NCI-H345 (cell line): ENCODE results near the gene PRSS27.
A peak's percentile ranks its signal among the peaks of the same experiment; 100 is the strongest.
"Not testable (repeated sequence)": the region's sequence is repeated elsewhere in the genome, so short reads cannot be mapped to it uniquely, and the experiment has no call there.

Experiments used
- DNase-seq: peaks from one replicate; lab custom pipeline; 2025; lab: John Stamatoyannopoulos, UW

PRSS27 gene

DNA sequence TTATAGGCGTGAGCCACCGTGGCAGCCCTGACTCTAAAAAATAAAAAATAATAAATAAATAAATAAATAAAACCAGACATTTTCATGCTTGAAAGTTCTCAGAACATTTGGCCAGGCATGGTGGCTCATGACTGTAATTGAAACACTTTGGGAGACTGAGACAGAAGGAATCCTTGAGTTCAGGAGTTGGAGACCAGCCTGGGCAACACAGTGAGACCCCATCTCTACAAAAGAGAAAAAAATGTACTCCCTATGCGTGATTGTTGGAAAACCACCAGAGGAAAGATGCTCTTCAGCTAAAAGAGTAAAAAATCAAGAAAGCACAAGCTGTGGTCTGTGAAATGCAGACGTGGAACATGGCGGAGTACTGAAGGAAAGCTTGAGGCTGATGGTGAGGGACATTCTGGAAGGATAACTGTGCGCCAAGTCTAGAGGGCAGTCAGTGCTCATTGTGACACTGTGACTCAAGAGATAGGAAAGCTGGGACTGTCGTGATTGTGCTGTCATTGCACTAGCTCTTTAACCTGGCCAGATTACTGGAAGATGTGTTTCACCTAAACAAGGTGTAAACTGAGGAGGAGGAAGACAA, 4.2 kb upstream of the PRSS27 start:
- DNase-seq, result no peak

DNA sequence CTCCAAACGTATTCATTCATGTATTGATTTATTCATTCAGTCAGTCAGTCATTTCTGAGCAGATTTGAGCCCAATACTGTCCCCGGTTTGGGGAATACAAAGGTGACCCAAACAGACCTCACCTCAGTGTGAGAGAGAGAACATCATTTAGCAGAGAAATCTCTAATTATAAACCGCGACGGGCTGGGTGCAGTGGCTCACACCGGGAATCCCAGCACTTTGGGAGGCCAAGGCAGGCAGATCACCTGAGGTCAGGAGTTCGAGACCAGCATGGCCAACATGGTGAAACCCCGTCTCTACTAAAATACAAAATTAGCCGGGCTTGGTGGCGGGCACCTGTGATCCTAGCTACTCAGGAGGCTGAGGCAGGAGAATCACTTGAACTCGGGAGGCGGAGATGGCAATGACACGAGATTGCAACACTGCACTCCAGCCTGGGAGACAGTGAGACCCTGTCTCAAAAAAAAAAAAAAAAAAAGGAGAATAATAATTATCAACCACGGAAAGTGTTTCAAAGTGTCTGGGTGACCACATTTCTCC, 1.7 kb upstream of the PRSS27 start:
- DNase-seq, result not testable (repeated sequence)

DNA sequence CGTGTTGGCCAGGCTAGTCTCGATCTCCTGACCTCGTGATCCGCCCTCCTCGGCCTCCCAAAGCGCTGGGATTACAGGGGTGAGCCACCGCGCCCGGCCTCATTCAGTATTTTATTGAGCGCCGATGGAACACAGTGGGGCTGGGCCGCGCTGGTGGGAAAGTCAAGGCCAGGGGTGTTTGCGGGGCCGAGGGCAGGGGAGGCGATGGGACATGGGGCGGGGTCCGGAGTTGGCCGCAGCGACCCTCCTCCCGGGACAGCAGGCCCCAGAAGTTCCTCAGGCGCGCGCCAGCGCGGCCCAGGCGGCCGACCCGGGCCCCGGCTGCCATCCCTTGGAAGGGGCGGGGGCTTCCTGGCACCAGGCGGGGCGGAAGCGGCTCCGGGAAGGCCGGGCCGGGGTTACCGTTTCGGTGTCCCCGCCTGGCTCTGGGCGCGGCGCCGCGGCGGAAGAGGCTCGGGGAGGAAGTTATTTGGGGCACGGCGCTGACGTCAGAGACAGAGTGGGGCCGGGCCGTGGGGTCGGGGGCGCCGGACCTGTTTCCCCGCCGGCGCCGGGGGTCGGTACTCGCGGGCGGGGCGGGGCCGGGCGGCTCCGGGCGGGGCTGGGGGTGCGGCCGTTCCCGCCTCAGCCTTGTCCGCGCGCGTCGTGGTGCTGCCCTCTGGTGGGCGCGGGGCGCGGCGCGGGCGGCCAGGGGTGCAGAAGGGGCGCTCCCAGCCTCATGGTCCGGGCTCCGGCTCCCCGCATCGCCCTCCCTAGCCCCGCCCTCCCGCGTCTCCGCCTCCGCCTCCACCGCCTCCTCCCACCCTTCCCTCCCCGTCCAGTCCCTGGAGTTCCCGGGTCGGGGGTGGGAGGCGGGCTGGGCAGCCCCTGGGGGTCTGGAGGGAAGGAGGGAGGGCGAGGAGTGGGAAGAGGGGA, 952 bp upstream of the PRSS27 start:
- DNase-seq, result peak; percentile 92

DNA sequence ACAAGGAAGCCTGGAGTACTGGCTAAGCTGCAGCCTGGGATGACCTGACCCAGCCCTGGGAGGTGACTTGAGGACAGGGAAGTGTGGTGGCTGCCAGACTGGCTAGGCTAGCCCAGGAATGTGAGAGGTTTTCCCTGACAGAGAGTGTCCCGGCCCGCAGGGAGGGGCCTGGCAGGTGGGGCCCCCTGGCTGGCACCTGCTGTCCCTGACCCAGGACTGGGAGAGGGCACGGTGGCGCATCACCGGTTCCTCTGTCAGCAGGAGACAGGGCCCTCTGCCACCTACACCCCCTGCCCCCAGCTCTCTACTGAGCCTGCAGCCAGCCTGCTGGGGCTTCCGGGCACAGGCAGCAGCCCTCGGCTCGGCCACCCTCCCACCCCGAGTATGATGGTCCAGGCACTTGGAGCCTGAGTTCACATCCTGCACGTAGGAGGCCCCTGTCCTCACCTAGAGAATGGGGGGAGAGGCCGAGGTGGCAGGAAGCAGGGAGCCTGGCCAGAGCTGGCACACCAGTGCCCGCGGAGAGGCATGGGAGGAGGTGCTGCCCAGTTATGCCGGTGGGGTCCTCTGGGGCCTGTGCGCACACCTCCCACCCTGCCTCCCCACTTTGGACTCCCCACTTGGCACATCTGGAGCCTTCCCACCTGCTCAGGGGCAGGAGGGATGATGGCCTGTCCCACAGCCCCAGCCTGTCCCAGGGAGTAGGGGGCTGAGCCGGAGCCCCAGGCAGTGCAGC, 528 bp downstream of the PRSS27 start:
- DNase-seq, result no peak

DNA sequence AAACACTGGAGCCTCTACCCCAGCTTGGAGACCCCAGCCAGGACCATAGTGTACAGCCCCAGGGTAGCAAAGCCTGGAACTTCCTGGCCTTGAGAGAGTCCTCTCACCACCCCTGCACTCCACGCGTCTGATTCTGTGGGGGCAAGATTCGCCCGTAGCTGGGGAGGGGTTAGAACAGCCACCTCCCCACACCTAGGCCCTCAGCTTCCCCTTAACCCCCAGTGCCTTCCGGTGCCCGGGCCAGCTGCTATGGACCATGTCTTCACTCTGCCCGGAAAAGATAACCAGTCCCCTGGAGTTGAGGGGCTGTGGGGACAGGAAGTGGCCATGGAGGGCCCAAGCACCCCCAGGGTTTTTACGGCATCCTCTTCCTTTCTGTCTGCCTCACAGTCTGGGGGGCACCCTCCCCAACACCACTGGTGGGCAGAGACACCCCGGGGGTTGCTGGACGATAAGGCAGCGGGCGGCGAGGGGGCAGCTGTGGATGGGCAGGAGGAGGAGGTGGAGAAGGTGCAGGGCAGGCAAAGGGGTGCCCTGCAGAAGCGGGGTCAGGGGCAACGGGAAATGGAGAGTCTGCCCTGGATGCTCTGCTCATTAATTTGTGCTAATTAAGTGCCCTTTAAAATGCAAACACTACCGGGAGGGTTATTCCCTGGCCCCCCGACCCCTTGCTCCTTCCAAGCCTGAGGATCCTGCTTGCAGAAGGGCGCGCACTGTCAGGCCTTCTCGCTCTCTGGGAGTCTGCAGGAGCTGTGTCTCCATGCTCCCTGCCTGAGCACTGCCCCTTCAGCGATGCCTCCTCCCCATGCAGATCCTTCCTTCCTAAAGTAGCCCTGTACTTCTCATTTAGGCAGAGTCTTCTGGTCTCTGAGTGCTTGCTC, 2.4 kb downstream of the PRSS27 start:
- no peak for DNase-seq

DNA sequence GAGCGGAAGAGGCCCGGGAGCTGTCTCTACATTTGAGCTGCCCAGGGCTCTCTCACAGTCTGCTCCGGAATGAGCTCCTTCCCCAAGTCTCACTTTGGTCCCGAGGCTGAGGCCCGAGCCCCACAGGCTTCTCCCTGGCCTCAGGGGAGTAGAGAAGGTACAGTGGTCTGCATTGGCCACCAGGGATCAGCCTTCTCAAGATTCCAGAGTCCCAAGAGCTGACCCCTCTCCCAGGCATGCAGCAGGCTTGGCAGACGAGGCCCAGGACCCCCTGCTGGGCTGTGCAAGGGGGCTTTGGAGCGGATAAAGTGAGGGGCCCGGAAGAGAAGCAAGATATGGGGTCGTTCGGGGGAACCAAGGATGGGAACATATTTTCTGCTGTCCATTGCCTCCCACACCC, 3.1 kb downstream of the PRSS27 start:
- DNase-seq, result no peak

DNA sequence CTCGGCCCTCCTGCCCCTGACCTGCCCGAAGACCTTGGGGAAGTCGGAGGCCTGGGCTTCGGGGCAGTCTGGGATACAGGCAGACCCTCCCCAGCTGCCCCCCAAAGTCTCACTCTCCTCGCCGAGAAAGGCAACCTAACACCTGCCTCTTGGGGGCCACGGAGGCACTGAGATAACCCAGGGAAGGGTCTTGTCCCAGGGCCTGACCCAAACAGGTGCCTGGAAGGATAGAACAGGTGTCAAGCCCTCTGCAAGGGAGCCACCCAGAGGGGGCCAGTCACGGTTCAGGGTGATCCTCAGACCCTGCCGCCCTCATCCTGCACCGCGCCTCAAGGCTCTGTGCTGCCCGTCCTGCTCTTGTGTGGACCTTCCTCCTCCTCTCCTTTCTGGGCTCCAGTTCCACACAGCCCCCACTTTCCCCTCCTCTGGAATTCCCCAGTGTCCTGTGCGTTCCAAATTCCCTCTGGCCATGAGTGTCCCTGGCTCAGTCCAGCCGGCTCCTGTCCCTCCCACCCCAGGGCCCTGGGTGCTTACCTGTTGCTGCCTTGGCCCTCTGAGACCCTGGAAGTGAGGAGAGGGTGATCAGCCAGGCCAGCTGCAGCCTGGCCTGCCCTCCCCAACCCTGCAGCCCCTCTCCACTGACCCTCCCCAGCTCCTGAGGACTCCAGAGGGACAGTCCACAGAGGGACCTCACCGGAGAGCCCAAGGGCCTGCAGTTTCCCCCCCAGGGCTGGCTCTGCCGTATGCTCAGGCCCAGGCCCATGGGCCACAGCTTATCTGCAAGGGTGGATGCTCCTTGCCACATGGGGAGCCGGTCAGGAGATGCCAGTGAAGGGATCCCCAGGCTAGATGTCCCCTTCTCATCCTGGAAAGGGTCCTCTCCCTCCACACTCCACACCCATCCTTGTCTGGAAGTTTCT, 3.8 kb downstream of the PRSS27 start:
- DNase-seq, result no peak

DNA sequence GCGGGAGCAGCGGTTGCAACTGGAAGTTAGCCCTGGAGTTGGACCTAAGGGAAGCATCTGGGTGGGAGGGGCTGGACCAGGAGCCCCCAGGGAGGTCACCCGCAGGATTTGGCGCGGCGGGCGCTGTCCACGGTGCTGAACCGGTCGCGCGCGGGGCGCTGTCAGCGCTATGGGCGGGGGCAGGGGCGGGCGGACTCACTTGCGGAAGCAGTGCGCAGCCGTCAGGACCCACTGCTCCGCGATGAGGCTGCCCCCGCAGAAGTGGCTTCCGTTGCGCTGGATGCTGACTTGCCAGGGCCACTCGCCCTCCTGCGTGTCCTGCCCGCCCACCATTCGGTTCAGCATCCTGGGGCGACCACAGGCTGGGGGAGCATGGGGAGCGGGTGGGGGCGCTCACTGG, 4.5 kb downstream of the PRSS27 start:
- DNase-seq, result no peak

DNA sequence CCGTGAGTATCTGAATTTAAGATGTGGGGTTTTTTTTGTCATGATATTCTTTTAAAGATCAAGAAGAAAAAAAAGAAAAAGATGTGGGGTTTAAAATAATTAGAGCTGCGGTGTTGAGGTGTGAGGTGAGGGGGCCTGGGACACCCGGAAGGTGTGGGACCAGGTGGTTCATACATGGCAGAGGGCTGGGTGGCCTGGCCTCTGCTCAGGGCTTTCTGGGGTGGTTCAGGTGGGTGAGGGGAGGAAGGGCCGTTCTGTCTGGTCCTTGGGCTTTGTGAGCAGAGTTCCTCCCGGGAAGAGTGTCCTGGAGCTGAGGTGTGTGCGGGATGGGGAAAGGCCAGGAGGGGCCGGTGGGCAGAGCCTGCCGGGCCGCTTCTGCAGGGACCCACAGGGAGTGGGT, 5.0 kb downstream of the PRSS27 start:
- no peak for DNase-seq

DNA sequence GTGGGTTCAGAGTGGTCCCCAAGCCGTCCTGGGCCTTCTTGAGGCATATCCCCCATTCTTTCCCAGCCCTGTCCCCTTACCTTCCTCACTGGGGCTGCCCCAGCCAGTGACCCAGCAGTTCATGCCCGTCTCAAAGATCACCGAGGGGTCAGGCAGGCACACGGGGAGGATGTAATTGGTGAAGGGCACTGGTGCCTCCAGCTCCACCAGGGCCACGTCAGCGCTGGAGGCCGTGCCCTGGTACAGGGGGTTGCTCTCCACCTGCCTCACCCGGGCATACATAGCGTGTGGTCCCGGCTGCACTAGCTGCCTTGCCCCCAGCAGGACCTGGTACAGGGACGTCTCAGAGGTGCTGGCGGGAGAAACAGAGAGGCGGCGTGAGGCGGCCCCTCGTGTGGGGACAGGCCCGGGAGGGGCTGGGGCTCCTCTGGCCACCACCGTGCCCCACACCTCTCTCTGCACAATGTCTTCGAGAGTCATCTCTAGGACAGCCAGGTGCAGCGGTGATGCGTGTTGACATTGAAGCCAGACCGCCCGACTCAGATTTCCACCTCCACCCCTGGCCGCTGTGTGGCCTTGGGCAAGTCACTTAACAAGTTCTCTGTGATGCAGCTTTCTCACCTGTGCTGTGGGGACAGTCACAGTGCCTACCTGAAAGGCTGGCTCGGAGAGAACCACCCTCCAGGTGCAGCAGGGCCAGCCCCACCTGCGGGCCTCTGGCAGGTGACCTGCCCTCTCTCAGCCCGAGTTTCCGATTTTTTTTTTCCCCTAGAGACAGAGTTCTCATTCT, 5.8 kb downstream of the PRSS27 start:
- DNase-seq, result no peak

DNA sequence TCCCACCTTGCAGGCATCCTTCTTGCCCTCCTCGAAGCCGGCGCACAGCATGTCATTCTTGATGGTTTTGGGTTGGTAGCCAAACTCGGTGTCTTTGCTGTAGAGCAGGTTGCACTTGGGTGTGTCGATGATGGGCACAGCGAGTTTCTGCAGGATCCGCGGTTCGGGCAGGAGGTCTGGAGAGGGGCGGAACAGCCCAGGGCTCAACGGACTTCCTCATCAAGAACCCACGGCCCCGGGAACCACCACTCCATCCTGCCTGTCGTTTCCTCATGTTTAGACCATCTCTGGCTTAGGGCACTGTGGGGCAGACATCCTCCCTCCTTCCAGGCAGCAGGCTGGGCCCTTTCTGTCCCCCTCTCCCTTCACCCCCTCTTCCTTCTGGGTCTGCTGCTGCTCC, 6.5 kb downstream of the PRSS27 start:
- no peak for DNase-seq

DNA sequence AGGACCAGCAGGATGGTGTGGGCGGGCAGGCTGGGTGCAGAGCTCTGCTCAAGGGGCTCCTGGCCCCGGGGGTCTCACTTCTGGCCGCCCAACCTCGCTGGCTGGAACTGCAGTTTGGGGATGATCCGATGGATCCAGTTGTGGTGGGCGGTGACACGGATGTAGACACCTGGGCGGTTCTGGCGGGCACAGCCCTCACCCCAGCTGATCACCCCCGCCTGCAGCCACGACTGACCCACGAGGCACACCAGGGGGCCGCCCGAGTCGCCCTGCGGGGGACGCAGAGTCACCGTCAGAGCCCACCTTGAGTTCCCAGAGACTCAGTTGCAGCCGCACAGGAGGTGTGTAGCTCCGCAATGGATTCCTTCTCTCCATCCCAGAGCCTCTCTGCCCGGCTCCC, 7.5 kb downstream of the PRSS27 start:
- no peak for DNase-seq

DNA sequence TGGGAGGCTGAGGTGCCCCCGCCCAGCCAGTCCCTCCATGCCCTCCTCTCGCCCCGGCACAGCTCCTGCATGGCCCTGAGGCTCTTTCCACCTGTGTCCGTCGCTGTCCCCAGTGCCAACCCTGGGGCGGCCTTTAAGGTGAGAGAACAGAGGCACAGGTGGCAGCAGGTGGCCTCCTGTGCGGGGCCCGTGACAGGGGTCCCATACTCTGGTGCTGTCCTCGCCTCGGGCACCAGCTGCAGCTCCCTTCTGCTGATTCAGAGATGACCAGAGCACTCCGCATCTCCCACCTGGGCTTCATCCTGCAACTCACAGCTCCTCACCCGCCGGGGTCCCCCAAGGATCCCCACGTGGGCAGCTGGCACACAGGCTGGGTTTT, 8.0 kb downstream of the PRSS27 start:
- DNase-seq, result no peak

DNA sequence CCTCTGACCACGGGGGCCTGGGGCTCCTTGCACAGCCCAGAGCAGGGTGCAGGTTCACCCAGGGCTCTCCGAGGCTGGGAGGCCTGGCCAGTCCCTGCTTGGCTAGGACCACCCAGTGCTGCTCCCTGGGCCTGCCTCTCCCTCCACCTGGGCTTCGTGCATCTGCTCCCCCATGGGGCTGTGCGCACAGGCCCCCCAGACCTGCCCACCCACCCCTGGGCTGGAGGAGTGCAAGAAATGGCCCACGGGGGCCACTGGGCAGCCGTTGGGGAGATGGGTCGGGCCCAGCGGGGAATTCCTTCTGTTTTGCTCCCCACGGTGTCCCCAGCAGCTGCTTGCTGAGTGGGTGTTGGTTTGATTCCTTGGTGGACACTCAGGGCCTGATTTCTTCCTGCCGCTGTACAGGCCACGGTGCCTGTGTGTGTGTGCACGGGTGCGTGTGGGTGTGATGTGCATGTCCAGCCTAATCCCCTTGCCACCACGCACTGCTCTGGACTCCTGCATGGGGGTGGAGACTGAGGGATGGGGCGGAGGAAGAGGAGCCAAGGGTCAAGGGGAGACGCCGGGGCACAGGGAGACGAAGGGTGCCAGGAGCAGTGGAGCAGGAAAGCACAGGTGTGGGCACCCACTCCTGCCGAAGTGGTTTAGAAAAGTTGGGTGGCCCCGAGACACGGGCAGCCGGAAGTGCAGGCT, 8.5 kb downstream of the PRSS27 start:
- DNase-seq, result no peak

DNA sequence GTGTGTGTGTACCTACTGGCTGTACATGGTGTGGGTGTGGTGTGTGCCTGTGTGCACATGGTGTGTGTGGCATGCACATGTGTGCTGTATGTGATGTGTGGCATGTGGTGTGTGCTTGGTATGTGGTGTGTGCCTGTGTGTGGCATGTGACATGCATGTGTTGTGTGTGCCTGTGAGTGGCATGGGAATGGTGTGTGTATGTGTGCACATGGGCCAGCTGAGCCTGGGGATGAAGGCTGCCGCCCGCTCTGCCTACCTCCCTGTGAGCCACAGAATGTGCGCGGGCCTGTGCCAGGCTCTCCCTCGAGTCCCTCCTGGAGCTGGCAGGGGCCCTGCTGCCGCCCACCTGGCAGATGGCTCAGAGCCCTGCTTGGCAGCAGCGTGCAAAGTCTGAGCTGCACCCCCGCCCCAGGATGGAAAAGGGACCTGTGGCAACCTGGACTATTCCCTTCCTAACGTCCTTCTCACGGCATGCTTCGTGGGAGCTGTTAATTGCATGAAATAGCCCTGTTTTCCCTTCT, 9.3 kb downstream of the PRSS27 start:
- DNase-seq, result no peak

DNA sequence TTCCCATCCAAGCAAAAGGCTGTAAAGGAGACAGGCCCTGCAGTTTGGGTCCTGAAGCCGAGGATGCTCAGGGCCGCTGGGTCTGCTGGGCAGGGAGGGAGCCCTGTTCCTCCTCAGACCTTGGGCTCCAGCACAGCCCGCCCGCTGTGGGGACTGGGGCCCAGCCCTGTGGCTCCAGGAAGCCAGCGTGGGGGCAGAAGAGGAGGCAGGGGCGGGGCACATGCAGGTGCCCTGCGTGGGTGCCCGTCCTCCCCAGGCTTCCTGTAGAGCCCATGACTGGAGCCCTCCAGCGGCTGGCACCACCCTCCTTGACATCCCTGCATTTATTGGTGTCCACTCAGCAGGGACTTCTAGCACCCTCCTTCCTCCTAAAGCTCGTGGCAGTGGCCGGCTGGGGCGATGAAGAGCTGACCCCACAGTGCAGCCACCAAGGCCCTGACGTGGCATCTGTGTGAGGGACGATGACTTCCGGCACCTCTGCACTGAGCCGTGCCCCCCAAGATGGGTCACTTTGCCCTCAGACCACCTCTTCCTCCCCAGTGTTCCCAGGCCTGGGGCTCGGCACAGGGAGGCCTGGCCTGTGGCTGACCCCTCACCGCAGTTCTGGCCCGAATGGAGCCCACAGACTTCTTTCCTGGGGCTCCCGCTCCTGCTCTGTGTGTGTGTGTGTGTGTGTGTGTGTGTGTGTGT, 9.9 kb downstream of the PRSS27 start:
- no peak for DNase-seq

DNA sequence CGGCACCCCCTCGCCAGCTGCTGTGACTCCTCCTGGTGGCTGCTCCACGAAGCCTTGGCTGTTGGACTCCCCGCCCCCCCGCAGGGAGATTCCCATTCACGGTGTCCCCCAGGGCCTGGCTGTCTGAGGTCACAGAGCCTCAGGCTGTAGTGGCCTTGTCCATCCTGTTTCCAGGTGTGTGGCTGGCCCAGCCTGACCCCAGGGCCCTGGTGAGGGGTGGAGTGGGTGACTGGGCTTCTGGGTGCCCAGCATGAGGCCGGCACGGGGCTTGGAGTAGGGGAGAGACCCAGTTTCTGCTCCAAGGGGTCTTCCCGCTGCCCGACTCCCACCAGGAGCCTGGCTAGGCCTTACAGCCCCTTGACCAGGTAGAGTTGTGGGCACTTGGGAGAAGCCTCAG, 10.4 kb downstream of the PRSS27 start:
- no peak for DNase-seq

DNA sequence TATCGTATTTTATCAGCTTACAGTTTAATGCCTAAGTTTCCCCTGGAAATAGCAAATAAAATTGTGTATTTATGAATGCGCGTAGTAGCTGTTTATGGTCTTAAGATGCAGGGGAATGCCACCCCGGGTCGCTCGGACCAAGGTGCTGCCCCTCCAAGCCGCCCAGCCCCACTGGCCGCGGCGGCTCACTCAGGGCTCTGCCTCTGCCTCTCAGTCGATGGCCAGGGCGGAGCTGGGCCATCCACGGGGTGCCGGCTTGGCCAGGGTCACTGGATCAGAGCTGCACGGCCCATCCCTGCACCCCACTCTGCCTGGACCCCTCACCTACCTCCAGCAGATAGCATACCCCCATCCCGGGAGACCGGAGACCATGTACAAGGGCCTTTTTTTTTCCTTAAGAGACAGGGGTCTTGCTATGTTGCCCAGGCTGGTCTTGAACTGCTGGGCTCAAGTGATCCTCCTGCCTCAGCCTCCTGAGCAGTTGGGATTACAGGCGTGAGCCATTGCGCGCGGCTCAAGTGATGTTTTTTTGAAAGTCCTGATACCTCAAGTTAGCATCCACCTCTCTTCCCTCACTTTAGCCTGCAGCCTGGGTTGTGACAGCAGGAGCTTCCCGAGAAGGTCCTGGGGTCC, 11.0 kb downstream of the PRSS27 start:
- no peak for DNase-seq
